GM18502 (cell line): Measurements from ENCODE around the gene CLHC1.
"Not testable (repeated sequence)": the region's sequence is repeated elsewhere in the genome, so short reads cannot be mapped to it uniquely, and the experiment has no call there.

ENCODE experiments used
- ATAC-seq: cut with Tn5 transposase; IDR thresholded peaks from one replicate; pipeline ENCODE4 v1.9.1; 2021; ENCODE audit warnings: mild to moderate bottlenecking; ENCODE audit not compliant: unreplicated experiment, poor library complexity

Gene CLHC1

DNA sequence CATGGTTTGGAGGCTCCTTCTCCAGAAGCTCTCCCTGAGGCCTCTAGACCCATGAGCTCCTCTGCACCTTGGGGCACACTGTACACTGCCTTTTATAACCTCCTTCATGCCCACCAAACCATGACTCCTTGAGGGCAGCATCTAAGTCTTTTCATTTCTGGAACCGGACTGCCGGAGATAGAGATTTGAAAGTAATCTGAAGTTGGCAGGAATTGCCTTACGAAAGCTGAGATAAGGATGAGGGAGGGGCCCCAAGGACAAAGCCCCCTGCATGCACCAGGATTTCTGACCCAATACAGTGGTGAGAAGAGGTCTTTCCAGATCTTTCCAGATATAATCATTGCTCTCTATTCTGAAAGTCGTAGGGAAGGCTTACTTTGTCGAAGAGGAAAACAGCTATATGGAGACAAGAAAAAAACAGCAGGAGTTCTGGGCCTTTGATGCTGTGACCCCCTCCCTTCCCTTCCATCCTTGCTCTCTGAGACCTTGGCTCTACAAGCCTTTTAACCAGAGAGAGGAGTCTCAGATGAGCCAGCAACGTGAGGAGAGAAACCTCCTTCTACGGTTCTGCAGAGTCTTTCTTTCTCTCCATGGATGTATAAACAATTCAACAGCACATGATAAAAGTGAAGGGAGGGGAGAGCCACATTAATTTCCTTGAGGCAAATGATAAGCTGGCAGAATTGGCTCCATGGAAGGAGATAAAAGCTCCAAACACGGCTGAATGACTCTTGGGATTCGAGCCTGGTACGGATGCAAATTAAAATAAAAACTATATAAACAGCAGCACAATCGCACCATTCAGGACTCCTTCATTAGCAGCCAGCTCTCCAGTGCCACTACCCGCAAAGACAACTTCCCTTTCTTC lies 93.8 kb downstream of the CLHC1 start:
- ATAC-seq = no peak

DNA sequence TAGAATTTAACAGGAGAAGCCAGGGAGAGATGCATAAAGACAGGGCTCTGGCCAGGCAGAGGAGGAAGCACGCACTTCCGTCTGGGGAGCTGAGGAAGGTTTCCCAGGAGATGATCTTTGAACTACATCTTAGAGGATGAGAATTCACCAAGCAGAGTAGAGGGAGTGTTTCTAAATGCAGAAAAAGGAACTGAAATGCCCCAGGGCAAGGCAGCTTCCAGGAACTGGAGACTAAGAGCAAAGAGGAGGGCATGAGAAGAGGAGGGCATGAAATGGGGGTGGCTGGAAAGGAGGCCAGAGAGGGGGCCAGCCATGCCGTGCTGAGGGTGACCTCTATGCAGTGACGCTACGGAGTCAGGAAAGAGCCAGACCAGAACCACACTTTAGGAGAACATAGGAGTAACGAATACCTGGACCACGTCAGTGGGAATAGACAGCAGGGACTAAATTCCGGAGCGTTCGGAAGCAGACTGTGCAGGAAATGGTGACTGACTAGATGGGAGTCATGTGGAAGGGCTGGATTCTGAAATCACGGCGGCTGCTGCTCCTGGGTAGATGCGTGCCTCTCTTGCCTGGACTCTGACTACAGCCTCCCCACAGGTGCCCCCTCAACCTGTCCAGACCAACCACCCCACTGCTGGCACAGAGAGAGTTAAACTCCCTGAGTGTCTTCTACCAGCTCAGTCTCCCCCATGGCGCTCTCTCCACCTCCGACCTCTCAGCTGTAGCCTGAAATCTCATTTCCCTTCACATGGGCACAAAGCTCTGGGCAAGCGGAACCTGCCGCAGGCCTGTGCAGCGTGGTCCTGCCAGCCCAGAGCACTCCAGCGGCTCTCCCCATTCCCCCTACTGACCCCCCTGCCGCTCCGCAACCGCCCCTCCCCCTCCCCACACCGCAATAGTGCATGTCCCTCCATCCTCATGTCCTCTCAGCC lies 94.8 kb downstream of the CLHC1 start:
- ATAC-seq = no peak

DNA sequence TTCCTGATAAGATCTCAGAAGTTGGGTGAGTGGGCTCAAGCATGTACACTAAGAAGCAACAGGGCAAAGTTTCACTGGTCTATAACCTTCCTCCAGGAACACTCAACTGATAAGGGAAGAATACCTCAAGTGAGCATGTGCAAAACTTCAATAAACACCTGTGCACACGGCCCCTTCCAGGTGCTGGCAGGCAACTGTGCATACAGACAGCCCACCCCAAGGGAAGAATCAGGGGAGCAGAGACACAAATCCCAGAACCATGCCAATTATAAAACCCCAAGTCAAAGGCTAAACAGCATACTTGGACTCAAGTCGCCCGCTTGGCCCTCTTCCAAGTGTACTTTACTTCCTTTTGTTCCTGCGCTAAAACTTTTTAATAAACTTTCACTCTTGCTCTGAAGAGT lies 96.0 kb downstream of the CLHC1 start:
- ATAC-seq = no peak

DNA sequence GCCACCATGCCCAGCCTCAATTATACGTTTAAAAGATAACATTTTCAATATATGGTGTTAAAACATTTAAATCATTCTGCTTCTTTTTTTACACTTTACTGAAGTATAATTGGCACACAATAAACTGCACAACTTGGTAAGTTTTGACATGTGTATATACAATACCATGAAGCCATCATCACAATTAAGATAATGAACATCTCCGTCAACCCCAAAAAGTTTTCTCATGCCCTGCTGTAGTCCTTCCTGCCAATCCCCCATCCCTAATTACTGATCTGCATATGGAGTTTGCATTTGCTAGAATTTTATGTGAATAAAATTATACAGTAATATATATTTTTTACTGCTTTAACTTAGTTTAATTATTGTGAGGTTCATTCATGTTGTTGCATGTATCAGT lies 96.6 kb downstream of the CLHC1 start:
- ATAC-seq = no peak

DNA sequence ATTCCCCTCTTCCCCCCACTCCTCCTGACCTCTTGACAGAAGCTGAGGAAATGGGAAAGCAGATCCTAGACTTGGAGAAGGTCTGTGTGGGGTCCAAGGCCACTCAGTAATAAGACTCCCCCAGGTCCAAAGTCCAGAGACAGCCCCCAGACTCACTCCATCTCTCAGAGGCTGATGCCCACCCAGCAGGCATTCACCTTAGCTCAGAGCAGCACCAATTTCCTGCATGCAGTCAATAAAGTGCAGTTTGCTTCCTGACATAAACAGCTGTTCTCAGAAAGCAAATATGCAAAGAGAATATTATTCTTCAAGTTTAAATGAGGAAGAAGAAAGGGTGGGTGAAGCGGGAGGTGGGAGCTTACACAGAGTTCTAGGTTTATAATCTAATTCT lies 97.8 kb downstream of the CLHC1 start:
- peak; percentile 13 for ATAC-seq

DNA sequence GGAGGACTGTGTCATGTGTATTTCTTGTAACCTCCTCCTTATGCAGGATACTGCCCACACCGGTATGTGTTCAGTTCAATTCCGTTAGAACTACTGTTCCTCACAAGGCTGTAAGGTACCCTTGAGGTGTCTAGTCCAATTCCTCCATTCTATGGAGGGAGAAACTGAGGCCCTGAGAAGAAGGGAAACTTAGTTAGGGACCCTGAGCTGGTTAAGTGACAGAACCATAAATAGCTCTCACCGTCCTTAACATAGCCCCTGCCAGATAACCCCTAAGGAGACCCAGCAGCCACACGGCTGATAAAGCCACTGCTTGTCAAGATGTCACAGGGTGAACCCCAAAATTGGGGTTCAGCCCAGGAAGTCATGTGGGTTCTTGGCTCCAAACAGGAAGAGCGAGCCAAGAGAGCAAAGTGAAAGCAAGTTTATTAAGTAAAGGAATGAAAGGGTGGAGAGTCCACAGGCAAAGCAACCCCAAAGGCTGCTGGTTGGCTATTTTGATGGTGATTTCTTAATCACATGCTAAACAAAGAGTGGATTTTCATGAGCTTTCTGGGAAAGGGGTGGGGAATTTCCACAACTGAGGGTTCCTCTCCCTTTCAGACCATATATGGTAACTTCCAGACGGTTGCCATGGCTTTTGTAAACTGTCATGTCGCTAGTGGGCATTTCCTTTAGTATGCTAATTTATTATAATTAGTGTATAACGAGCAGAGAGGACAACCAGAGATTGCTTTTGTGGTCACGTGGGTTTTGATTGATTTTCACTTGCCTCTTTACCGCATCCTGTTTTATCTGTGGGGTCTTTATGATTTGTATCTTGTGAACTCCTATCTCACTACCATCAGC lies 98.4 kb downstream of the CLHC1 start:
- peak; percentile 88 for ATAC-seq

DNA sequence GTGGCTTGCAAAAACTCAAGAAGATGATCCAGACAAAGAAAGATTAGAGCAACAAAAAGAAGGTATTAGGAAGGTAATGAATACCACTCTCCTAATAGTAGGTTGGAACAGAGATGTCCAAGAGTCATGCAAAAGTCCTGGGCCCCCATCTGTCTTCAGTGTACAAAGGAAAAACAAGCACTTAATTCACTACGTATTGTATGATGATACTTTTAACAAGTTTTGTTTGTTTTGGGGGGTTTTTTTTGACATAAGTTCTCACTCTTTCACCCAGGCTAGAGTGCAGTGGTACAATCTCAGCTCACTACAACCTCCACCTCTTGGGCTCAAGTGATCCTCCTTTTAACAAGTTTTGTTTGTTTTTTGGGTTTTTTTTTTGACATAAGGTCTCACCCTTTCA lies 101.2 kb downstream of the CLHC1 start:
- ATAC-seq = no peak

DNA sequence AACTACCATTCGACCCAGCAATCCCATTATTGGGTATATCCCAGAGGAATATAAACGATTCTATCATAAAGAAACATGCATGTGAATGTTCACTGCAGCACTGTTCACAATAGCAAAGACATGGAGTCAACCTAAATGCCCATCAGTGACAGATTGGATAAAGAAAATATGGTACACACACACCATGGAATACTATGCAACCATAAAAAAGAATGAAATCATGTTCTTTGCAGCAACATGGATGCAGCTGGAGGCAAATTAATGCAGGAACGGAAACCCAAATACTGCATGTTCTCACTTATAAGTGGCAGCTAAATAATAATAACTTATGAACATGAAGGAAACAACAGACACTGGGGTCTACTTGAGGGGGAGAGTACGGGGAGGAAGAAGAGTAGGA lies 105.5 kb downstream of the CLHC1 start:
- not testable (repeated sequence) for ATAC-seq
